Body of pancreas (tissue), 4 donors: Measurements from ENCODE around the gene KCNH1. TPM values are rescaled to one million over a fixed set of nuclear protein-coding genes. Genes with fewer than 3 reads are reported as not detected.

Experiments used
- ATAC-seq: fragments of 150-250 bp; one replicate; pipeline ENCODE4 v1.9.1; 2016
- DNase-seq, 4 donors: peaks; one replicate each; pipeline ENCODE4 v3.0.0-alpha.2; 2019
- H3K27ac ChIP-seq, 4 donors: fragments of 200-600 bp; sonication (generic); 1 replicate in 3 of 4; 2 replicates in 1 of 4; pipeline versions ENCODE4 v1.5.1 to v1.6.1; 2016 to 2019; ENCODE audit warnings: mild to moderate bottlenecking in 1 of 4, mixed read lengths in 1 of 4, moderate library complexity in 1 of 4
- H3K27me3 ChIP-seq, 2 donors: fragments of 200-600 bp; sonication (generic); one replicate each; pipeline ENCODE4 v1.6.0; 2016; ENCODE audit warnings: mild to moderate bottlenecking in 1 of 2
- H3K36me3 ChIP-seq, 2 donors: fragments of 200-600 bp; sonication (generic); replicated peaks in 1 of 2; 2 replicates each; pipeline ENCODE4 v1.5.1; 2016; ENCODE audit warnings: low read depth in 2 of 2; ENCODE audit not compliant: insufficient read depth in 1 of 2
- H3K4me1 ChIP-seq: fragments of 200-600 bp; sonication (generic); one replicate; pipeline ENCODE4 v1.6.0; 2016
- H3K4me3 ChIP-seq, 2 donors: fragments of 200-600 bp; sonication (generic); 1 replicate in 1 of 2; 2 replicates in 1 of 2; pipeline ENCODE4 v1.5.1; 2016 to 2019
- H3K9me3 ChIP-seq, 3 donors: fragments of 200-600 bp; sonication (generic); 1 replicate in 2 of 3; 2 replicates in 1 of 3; pipeline ENCODE4 v1.5.1; 2016
- CTCF ChIP-seq, 7 experiments: fragments of 450-650 bp in 4 of 7; fragments of 200-600 bp in 3 of 7; sonication (generic) in 3 of 7; IDR thresholded peaks; one replicate each; pipeline ENCODE4 v1.5.1; 2016 to 2019; ENCODE audit warnings: antibody characterized with exemption in 7 of 7
- POLR2A ChIP-seq, 3 donors: fragments of 450-650 bp; IDR thresholded peaks; one replicate each; pipeline ENCODE4 v1.6.1; 2016; ENCODE audit warnings: antibody characterized with exemption in 3 of 3, mild to moderate bottlenecking in 2 of 3
- WGBS, 2 donors: methylation state at CpG; one replicate each; pipeline ENCODE4 v1.1.5; 2017; 5-methylcytosine and 5-hydroxymethylcytosine counted together
- intact Hi-C: fragments of 100-400 bp; cut with DNase I; formaldehyde crosslinking; loops from one replicate; pipeline ENCODE4 v1.15.1; 2023
- total RNA-seq, 2 donors: library from RNA; depleted of rRNA; stranded (reverse); fragments of >200 nt; gene quantifications; one replicate each; pipeline ENCODE4 v1.1.0, GENCODE V29; 2016

Gene KCNH1
- total RNA-seq, 2 donors from 2014 or later, result 0.52 TPM; not detected in 1

DNA sequence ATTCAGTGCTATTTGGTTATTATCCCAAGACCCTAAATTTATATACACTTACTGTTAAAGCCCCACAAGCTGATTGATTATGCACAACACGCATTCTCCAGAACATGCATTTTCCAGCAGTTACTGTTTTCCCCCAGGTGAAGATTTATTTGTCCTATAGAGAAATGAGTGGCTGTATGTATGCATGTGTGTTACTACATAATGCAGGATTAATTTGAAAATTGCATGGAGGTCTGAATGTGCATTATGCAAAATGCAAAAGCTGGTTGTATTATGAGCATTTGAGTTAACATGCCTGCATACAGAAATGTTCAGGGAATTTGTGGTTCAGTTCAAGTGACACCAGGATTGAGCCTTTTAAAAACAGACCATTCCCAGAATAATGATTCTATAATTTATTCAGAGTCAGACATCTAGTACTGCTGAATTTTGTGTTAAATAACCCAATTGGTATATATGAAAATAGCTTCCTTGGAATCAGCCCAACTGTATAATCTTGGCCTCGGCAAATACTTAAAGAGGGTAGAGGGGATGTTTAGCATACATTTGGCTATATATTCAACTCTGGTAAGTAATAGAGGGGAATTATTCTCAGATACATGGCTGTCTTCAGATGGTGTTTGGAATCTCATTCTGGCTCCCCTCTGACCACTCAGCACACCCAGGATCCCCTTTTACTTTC, 485.2 kb downstream of the KCNH1 start:
- Histone ChIP-seq H3K9me3 (no peaks in the 10 kb centered on the region), H3K36me3 (no peaks in the 10 kb centered on the region), H3K4me1 (no peaks in the 10 kb centered on the region), H3K27ac (no peak overlapping the region), H3K27me3 (no peaks in the 10 kb centered on the region), H3K4me3 (no peak overlapping the region)
- no peak for TF ChIP-seq CTCF (IDR thresholded peaks at IDR 0.05)
- no peak for TF ChIP-seq POLR2A (IDR thresholded peaks at IDR 0.05)
- DNase-seq, result no peak
- WGBS, 2 donors, result 48 to 88% methylated on average over 2 of the region's 2 CpGs
- ATAC-seq, result no peak
- intact Hi-C loops, result no loop called here

DNA sequence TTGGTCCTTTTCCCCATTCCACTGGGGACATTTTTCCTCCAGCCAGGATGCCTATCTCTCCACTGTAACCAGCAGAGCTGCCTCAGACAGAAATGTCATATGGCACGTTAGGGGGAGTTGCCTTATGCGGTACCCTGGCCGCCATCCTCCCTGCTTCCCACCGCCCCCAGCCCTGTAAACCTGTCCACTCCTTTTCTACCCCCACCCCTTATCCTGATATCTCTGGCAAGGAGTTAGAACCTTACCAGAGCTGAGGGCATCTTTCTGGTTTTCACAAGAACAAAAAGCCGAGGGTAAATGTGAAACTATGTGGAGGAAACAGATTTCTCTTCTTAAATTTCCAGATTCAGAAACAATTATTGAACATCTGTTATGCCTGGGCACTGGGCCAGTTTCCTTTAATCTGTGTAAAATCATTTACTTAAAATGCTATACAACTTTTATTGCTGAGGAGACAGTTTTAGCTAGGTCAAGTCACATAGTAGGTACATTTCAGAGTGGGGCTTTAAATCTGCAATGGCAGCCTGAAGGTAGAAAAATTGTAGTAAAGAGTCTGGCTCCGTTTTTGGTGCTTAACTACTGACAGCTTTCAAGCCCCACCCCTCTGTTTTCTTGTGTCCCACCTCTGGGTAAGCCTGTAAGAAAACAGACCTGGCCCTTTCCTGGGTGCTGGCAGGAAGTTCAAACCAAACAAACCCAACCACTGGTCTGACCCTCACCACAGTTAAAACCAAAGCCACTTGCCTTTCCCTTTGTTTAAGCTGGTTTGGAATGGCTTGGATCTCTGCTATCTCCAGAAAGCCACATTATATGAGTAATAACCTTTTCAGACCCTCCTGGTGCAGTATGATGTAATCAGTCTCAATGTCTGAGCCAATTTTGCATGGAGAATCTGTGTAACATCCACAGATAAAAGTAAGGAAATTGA, 486.3 kb downstream of the KCNH1 start:
- Histone ChIP-seq H3K9me3 (no peaks in the 10 kb centered on the region), H3K4me1 (no peaks in the 10 kb centered on the region), H3K4me3 (no peak overlapping the region), H3K36me3 (no peaks in the 10 kb centered on the region), H3K27ac (no peak overlapping the region), H3K27me3 (no peaks in the 10 kb centered on the region)
- intact Hi-C loops, result no loop called here
- TF ChIP-seq POLR2A (IDR thresholded peaks at IDR 0.05), result no peak
- no peak for TF ChIP-seq CTCF (IDR thresholded peaks at IDR 0.05)
- no peak for ATAC-seq
- DNase-seq, result no peak
- WGBS, 2 donors, result 57 to 80% methylated on average over 6 of the region's 6 CpGs

DNA sequence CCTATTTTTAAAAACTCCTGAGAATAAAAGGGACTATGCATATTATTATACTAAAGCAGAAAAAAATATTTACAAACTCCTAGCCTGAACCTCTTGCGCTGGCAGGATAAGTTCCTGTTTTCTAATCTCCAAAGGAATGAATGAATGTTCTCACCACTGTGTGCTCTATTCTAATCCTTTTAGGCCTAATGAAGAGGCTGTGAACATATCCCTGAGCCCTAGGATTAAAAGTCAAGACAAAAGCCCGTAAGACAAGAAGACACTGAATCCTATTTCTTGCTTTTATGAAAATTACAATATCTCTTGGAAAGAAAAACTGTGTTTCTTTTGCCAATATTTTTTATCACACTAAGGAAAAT, 487.7 kb downstream of the KCNH1 start:
- ATAC-seq, result no peak
- Histone ChIP-seq H3K4me3 (no peak overlapping the region), H3K36me3 (no peaks in the 10 kb centered on the region), H3K4me1 (no peaks in the 10 kb centered on the region), H3K27ac (no peak overlapping the region), H3K27me3 (no peaks in the 10 kb centered on the region), H3K9me3 (no peaks in the 10 kb centered on the region)
- DNase-seq, result no peak
- TF ChIP-seq POLR2A (IDR thresholded peaks at IDR 0.05) (no peak), CTCF (IDR thresholded peaks at IDR 0.05) (no peak)
- intact Hi-C loops, result no loop called here
- WGBS, 2 donors, result 93 to 97% methylated on average over 2 of the region's 2 CpGs

DNA sequence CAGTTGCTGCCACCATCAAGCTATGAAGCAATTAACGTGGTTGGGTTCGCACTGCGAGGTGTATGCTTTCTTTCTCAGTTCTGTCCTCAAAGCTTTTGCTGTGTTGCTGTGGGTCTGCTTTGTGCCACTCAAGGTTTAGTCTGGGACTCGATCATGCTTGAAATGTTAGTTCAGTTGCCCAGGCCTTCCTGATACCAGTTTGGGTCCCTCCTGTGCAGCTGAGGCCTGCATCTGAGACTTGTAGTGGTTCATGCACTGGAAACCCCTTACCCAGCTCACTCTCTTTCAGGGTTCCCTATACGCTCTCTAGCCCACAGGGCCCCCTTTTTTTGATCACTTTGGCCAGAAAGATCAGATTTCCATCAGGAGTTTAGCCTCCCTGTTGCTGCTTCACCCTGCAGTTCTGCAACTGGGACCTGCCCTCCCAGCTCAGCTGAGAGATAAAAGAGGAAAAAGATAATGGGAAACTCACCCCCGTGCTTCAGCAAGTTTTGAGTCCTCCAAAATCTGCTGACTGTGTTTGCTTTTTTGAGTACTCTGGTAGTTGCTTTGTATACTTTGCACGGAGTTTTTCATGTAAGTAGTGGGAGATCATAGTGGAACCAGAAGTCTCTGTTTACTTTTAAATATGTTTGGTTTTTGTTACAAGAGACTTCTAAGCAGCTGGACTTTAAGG, 488.2 kb downstream of the KCNH1 start:
- intact Hi-C loops, result no loop called here
- Histone ChIP-seq H3K4me3 (no peak overlapping the region), H3K36me3 (no peaks in the 10 kb centered on the region), H3K9me3 (no peaks in the 10 kb centered on the region), H3K4me1 (no peaks in the 10 kb centered on the region), H3K27me3 (no peaks in the 10 kb centered on the region), H3K27ac (no peak overlapping the region)
- ATAC-seq (no peak), DNase-seq (no peak)
- 78 to 81% methylated on average over 7 of the region's 7 CpGs for WGBS, 2 donors
- TF ChIP-seq CTCF (IDR thresholded peaks at IDR 0.05) (no peak), POLR2A (IDR thresholded peaks at IDR 0.05) (no peak)
